NCI-H1436 (cell line): ENCODE data around the gene PARD6G.

Source experiments
- DNase-seq: peaks from one replicate; lab custom pipeline; 2025; lab: John Stamatoyannopoulos, UW

The PARD6G gene

DNA sequence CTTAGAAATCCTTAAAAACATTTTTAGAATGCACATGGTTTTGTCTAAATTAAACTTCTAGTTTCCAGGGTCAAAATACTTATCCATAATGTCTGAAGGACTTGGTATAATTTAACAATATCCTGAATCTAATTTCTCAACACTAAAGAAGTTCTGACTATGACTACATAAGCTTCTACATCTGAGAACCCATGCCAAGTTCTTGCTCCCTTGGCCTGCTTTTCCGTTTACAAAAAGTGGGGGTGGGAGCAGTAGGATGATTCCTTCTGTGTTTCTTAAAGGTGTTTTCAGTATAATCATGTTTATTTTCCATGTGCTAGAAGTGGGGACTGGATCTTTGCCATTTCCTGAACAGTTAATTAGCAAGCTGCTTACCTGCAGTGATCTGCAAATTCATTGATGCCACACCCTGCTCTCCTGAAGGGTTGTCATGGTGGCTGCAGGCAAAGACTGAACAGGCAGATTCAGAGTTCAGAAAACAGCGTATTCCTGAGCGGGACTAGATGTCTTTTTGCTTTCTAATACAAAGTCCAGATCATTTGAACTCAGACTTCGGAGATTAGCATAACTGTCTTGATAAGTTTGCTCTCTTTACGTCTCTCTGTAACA, 102.0 kb downstream of the PARD6G start:
- DNase-seq: no peak

GRCh38 chr18:80143881-80144280, 103.4 kb downstream of the PARD6G start:
- no peak for DNase-seq

GRCh38 chr18:80140455-80140985, 106.8 kb downstream of the PARD6G start:
- DNase-seq: no peak

DNA sequence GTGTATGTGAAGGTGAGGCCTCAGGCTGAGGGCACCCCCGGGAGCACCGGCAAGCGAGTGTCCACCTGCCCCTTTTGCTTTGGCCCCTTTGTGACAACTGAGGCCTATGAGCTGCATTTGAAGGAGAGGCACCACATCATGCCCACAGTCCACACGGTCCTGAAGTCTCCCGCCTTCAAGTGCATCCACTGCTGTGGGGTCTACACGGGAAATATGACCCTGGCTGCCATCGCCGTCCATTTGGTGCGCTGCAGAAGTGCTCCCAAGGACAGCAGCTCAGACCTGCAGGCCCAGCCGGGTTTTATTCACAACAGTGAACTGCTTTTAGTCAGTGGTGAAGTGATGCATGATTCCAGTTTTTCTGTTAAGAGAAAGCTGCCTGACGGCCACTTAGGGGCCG, 109.3 kb downstream of the PARD6G start:
- DNase-seq: no peak

- DNase-seq: no peak
Observed at GRCh38 chr18:80137137-80137536, 110.2 kb downstream of the PARD6G start.

- DNase-seq: no peak
Observed at GRCh38 chr18:80136679-80137078, 110.6 kb downstream of the PARD6G start.

- no peak for DNase-seq
Observed at GRCh38 chr18:80135136-80135535, 112.2 kb downstream of the PARD6G start.

- no peak for DNase-seq
Observed at GRCh38 chr18:80133124-80133523, 114.2 kb downstream of the PARD6G start.

GRCh38 chr18:80132180-80132812, 115.0 kb downstream of the PARD6G start:
- DNase-seq: no peak

- no peak for DNase-seq
Observed at GRCh38 chr18:80130555-80130954, 116.8 kb downstream of the PARD6G start.

DNA sequence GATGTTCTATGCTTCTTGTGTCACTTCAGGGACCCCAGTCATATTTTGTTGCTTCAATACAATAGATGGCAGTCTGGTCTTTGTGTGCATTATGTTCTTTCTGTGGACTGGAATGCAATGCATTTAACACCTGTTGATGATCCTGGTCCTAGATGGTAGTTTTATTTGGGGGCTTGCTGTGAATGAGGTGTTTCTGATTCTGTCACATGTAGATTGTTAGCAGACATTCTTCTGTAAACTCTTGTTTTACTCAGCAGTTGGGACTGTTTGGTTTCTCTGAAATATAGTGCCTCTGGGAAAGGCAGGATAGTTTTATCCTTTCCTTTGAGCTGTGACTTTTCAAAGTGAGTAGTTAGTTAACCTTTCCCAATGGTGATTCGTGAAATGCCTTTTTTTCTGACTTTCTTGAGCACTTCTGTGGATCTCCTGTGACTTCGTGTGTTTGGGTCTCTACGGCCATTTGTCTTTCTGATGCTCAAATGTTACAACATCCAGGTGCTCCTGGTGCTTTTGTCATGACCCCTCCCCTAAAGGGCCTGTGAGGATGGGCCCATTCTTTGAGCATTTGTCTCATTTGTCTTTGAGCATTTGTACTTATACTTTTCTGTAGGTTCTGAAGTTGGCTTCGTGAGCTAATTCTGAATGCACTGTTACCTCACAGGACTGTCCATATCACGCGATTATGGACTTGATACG, 117.5 kb downstream of the PARD6G start:
- no peak for DNase-seq

- no peak for DNase-seq
Observed at GRCh38 chr18:80127635-80128034, 119.7 kb downstream of the PARD6G start.

DNA sequence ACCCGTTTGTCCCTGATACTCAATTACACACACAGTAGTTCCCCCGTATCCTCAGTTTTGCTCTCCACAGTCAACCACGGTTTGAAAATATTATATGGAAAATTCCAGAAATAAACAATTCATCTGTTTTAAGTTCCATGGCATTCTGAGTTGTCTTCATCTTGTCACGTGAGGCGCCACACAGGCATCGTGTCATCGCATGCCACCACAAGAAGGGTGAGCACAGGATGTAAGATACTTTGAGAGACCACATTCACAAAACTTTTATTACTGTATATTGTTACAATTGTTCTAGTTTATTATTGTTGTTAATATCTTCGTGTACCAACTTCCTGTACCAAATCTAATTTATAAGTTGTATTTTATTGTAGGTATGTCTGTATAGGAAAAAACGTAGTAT, 120.5 kb downstream of the PARD6G start:
- no peak for DNase-seq

- no peak for DNase-seq
Observed at GRCh38 chr18:80124131-80124530, 123.2 kb downstream of the PARD6G start.

DNA sequence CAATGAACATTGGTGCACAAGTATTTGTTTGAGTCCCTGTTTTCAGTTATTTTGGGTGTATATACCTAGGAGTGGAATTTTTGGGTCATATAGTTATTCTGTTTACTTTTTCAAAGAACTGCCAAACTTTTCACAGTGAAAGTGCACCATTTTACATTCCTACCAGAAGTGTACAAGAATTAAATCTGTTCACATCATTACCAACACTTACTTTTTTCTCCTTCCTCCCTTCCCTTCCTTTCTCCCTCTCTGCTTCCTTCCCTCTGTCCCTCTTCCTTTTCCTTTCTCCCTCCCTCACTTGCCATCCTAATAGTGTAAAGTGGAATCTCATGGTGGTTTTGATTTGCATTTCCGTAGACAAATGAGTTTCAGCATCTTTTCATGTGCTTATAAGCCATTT, 126.4 kb downstream of the PARD6G start:
- DNase-seq: no peak

GRCh38 chr18:80119111-80119510, 128.2 kb downstream of the PARD6G start:
- DNase-seq: peak; percentile 40

- DNase-seq: no peak
Observed at GRCh38 chr18:80115035-80115434, 132.3 kb downstream of the PARD6G start.

GRCh38 chr18:80112624-80113248, 134.6 kb downstream of the PARD6G start:
- DNase-seq: no peak

GRCh38 chr18:80109676-80110078, 137.6 kb downstream of the PARD6G start:
- peak; percentile 28 for DNase-seq

GRCh38 chr18:80108739-80109675, 138.3 kb downstream of the PARD6G start, which contains the start of gene ADNP2:
Gene ADNP2 (plus strand): TSS chr18:80109262. CDS start chr18:80117543, 8,281 bp downstream.
- DNase-seq: peak; percentile 95

DNA sequence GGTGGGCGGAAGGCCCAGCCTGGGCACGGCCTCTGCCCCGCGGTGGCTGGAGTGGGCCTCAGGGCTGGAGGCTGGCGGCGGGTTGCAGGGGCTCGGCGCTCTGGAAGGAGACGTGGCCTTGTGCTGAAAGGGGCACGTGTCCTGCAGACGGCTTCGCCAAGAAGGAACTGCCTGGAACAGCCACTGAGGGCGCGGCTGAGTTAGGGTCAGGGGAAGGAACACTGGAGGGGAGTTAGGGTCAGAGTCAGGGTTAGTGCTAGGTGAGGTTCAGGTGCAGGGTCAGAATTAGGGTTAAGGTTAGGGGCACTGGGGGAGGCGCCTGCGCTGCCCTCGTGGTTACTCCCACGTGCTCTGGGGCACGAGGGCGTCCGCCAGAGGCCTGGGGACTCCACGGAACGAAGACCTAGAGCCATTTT, 139.2 kb downstream of the PARD6G start:
- DNase-seq: no peak
